Body of pancreas (tissue), 4 donors: ENCODE measurements around the gene ZNF79.

Experiments
- POLR2A ChIP-seq, 3 donors: fragments of 450-650 bp; IDR thresholded peaks; one replicate each; pipeline ENCODE4 v1.6.1; 2016; ENCODE audit warnings: antibody characterized with exemption in 3 of 3, mild to moderate bottlenecking in 2 of 3
- TF ChIP-seq, protein P1 (sequence below), 7 experiments: fragments of 450-650 bp in 4 of 7; fragments of 200-600 bp in 3 of 7; sonication (generic) in 3 of 7; IDR thresholded peaks; one replicate each; pipeline ENCODE4 v1.5.1; 2016 to 2019; ENCODE audit warnings: antibody characterized with exemption in 7 of 7

GRCh38 chr9:127386249-127386648, 37.9 kb upstream of the ZNF79 start:
- TF ChIP-seq, protein P1, sequence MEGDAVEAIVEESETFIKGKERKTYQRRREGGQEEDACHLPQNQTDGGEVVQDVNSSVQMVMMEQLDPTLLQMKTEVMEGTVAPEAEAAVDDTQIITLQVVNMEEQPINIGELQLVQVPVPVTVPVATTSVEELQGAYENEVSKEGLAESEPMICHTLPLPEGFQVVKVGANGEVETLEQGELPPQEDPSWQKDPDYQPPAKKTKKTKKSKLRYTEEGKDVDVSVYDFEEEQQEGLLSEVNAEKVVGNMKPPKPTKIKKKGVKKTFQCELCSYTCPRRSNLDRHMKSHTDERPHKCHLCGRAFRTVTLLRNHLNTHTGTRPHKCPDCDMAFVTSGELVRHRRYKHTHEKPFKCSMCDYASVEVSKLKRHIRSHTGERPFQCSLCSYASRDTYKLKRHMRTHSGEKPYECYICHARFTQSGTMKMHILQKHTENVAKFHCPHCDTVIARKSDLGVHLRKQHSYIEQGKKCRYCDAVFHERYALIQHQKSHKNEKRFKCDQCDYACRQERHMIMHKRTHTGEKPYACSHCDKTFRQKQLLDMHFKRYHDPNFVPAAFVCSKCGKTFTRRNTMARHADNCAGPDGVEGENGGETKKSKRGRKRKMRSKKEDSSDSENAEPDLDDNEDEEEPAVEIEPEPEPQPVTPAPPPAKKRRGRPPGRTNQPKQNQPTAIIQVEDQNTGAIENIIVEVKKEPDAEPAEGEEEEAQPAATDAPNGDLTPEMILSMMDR (IDR thresholded peaks at IDR 0.05): no peak
- TF ChIP-seq POLR2A (IDR thresholded peaks at IDR 0.05): no peak
